ENCODE data around the gene BCAS4. TPM values are rescaled to one million over a fixed set of nuclear protein-coding genes. Genes with fewer than 3 reads are reported as not detected.

BCAS4 gene
- total RNA-seq, 1 experiment from 2014 or later = 13.5 TPM

DNA sequence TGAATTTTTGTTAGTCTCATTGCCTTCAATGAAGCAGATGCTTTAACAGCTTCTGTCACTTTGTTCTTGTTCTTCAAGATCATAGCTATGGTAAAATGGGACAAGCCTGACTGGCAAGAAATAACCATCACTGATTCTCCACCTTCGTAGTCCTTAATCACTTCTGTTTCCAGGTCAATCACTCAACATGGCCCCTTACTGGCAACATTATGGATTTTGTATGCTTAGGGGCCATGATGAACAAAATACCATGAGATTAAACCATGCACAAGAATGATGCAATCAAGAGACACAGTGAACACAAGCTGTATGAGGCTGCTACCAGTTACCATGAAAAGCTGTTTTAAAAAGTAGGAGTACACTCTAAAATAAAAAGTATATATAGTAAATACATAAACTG, 103.6 kb downstream of the BCAS4 start:
- H3K36me3 Mint-ChIP-seq (ENCODE audit: insufficient read depth, unreplicated experiment) = peaks cover 78% of the 10 kb centered on the region
- peak overlapping the region; percentile 61 for H3K27ac Mint-ChIP-seq (ENCODE audit: unreplicated experiment)
- no TSS peak for BruUV-seq (replicated peaks)

DNA sequence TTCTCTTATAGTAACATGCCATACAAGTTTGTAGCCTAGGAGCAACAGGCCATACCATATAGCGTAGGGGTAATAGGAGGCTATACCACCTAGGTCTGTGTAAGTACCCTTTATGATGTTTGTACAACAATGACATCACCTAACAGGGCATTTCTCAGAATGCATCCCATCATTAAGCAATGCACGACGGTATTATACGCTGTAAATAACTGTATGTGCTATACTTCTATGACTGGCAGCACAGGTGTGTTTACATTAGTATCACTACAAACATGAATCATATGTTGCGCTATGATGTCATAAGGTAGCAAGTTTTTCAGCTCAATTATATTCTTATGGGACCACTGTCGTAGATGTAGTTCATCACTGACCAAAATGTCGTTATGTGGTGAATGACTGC, 105.4 kb downstream of the BCAS4 start:
- Mint-ChIP-seq H3K4me1 (ENCODE audit: low read depth, unreplicated experiment) (peaks cover 15% of the 10 kb centered on the region), H3K27me3 (ENCODE audit: unreplicated experiment) (no peaks in the 10 kb centered on the region), H3K27ac (ENCODE audit: unreplicated experiment) (no peak overlapping the region), H3K9me3 (ENCODE audit: low read depth, unreplicated experiment) (no peaks in the 10 kb centered on the region), H3K4me3 (ENCODE audit: low read depth, unreplicated experiment) (no peak overlapping the region), H3K36me3 (ENCODE audit: insufficient read depth, unreplicated experiment) (peaks cover 63% of the 10 kb centered on the region)
- no TSS peak for BruUV-seq (replicated peaks)
- CTCF ChIA-PET = interaction anchor here (0.7 kb wide), 1 partner anchor 614 kb away, joined by 5 read pairs; no protein-coding TSS in a partner anchor
- intact Hi-C loops (cut with micrococcal nuclease; ENCODE audit: unreplicated experiment) = no loop called here
- TF ChIP-seq, protein P1, sequence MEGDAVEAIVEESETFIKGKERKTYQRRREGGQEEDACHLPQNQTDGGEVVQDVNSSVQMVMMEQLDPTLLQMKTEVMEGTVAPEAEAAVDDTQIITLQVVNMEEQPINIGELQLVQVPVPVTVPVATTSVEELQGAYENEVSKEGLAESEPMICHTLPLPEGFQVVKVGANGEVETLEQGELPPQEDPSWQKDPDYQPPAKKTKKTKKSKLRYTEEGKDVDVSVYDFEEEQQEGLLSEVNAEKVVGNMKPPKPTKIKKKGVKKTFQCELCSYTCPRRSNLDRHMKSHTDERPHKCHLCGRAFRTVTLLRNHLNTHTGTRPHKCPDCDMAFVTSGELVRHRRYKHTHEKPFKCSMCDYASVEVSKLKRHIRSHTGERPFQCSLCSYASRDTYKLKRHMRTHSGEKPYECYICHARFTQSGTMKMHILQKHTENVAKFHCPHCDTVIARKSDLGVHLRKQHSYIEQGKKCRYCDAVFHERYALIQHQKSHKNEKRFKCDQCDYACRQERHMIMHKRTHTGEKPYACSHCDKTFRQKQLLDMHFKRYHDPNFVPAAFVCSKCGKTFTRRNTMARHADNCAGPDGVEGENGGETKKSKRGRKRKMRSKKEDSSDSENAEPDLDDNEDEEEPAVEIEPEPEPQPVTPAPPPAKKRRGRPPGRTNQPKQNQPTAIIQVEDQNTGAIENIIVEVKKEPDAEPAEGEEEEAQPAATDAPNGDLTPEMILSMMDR (IDR thresholded peaks at IDR 0.05; ENCODE audit: unreplicated experiment) = no peak
- DNase-seq = no peak

More for the DNA sequence above, 103.6 kb downstream of the BCAS4 start:
- Mint-ChIP-seq H3K4me1 (ENCODE audit: low read depth, unreplicated experiment) (peaks cover 17% of the 10 kb centered on the region), H3K4me3 (ENCODE audit: low read depth, unreplicated experiment) (no peak overlapping the region), H3K9me3 (ENCODE audit: low read depth, unreplicated experiment) (no peaks in the 10 kb centered on the region), H3K27me3 (ENCODE audit: unreplicated experiment) (no peaks in the 10 kb centered on the region)
- TF ChIP-seq, protein P1 (IDR thresholded peaks at IDR 0.05; ENCODE audit: unreplicated experiment) = no peak
- CTCF ChIA-PET = no interaction called here
- intact Hi-C loops (cut with micrococcal nuclease; ENCODE audit: unreplicated experiment) = no loop called here
- DNase-seq = no peak

DNA sequence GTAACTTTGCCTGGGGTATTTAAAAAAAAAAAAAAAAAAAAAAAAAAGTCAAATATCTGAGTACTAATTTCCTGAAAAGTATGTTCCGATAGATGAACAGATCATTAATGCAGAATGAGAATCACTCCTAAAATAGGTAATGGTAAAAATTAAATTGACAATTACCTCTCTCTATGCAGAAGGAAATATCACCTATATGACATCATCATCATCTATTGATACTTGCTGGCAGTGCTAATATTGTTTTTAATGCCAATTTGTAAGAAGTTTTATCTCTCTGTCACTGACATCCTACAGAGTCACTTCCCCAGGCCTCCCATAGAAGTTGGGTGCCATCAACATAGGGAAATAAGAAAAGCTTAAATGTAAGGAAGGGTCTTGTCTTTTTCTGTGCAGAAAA, 106.4 kb downstream of the BCAS4 start:
- Mint-ChIP-seq H3K27ac (ENCODE audit: unreplicated experiment) (no peak overlapping the region), H3K9me3 (ENCODE audit: low read depth, unreplicated experiment) (no peaks in the 10 kb centered on the region), H3K27me3 (ENCODE audit: unreplicated experiment) (no peaks in the 10 kb centered on the region), H3K4me3 (ENCODE audit: low read depth, unreplicated experiment) (no peak overlapping the region), H3K4me1 (ENCODE audit: low read depth, unreplicated experiment) (peaks cover 9% of the 10 kb centered on the region), H3K36me3 (ENCODE audit: insufficient read depth, unreplicated experiment) (peaks cover 60% of the 10 kb centered on the region)
- no TSS peak for BruUV-seq (replicated peaks)
- TF ChIP-seq, protein P1 (IDR thresholded peaks at IDR 0.05; ENCODE audit: unreplicated experiment) = no peak
- no peak for DNase-seq
- CTCF ChIA-PET = interaction anchor here (0.5 to 0.7 kb wide), 2 partner anchors 17 to 714 kb away, joined by 3 read pairs; no protein-coding TSS in a partner anchor
- intact Hi-C loops (cut with micrococcal nuclease; ENCODE audit: unreplicated experiment) = no loop called here

DNA sequence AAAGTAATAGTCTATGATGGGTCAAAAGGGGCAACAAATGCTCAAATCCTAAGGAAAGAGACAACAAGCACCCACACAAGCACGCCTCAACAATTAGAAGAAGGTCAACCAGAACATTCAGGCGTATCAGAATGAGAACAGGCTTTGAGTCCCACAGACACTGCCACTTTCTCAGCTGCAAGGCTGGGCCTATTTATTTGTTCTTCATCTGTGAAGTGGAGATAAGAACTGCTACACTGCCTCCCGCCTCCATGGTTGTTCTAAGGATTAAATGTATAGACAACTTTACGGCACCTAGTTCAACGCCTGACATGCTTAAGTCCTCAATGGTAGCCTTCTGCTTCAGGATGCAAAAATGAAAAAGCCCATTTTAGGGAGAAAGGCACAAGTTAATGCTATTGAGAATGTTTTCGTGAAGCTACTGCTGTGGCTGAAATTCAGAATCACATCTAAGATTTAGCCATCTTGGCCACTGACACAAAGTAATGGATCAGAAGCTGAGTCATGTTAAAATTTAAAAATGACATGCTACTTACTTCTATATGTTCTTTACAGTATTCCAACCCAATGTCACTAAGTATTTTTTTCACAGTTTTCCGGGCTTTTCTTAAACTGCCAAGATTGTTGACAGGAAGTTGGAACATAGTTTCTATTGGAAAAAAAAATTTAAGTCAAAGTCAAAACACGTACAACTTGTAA, 108.6 kb downstream of the BCAS4 start:
- intact Hi-C loops (cut with micrococcal nuclease; ENCODE audit: unreplicated experiment) = no loop called here
- H3K4me3 Mint-ChIP-seq (ENCODE audit: low read depth, unreplicated experiment) = no peak overlapping the region

More for the DNA sequence above, 108.6 kb downstream of the BCAS4 start:
- H3K36me3 Mint-ChIP-seq (ENCODE audit: insufficient read depth, unreplicated experiment) = peaks cover 54% of the 10 kb centered on the region
- no TSS peak for BruUV-seq (replicated peaks)
- H3K27ac Mint-ChIP-seq (ENCODE audit: unreplicated experiment) = no peak overlapping the region
- DNase-seq = no peak
- CTCF ChIA-PET = interaction anchor here (0.6 kb wide), 2 partner anchors 35 to 147 kb away, joined by 3 read pairs; no protein-coding TSS in a partner anchor
- no peaks in the 10 kb centered on the region for H3K4me1 Mint-ChIP-seq (ENCODE audit: low read depth, unreplicated experiment)
- TF ChIP-seq, protein P1 (IDR thresholded peaks at IDR 0.05; ENCODE audit: unreplicated experiment) = no peak
- no peaks in the 10 kb centered on the region for H3K27me3 Mint-ChIP-seq (ENCODE audit: unreplicated experiment)
- H3K9me3 Mint-ChIP-seq (ENCODE audit: low read depth, unreplicated experiment) = no peaks in the 10 kb centered on the region

Measured in Calu3 (cell line).